HepG2 (cell line): ENCODE results near the gene AADACL4. TPM values are rescaled to one million over a fixed set of nuclear protein-coding genes. Genes with fewer than 3 reads are reported as not detected.
A peak's percentile ranks its signal among the peaks of the same experiment; 100 is the strongest.

Experiments
- ATAC-seq: fragments of 200-7000 bp; cut with Tn5 transposase; 3 replicates; pipeline ENCODE4 v1.9.1; 2020; ENCODE audit warnings: mild to moderate bottlenecking, moderate library complexity
- BruUV-seq: library from RNA; stranded (reverse); fragments of 400-500 nt; replicated peaks from 2 replicates; lab custom pipeline; 2021; lab: Mats Ljungman, UMichigan
- CTCF ChIA-PET: fragments of 300-600 bp; formaldehyde crosslinking; extraction: SDS; loops from one replicate; lab custom pipeline; 2021; ENCODE audit warnings: low total read pairs, inconsistent platforms, low intra/inter-chr PET ratio; lab: Yijun Ruan, JAX
- POLR2A ChIA-PET: fragments of 350-600 bp; sonication (Branson Sonifier 250); formaldehyde crosslinking; loops from one replicate; lab custom pipeline; 2020; ENCODE audit warnings: antibody characterized with exemption, inconsistent platforms; lab: Yijun Ruan, JAX
- DNase-seq: peaks from one replicate; pipeline ENCODE4 v3.0.0-alpha.2; 2015; ENCODE audit warnings: low spot score
- FAIRE-seq: peaks from 3 replicates; lab custom pipeline; 2011; peaks lifted over from hg19 to GRCh38; lab: Jason Lieb, UNC
- H2AFZ ChIP-seq: one replicate; pipeline ENCODE4 v1.6.1; 2011; ENCODE audit warnings: low read length, inconsistent platforms
- H3K27ac ChIP-seq: fragments of 300-600 bp; 3 replicates; pipeline ENCODE4 v1.8.0; 2011; ENCODE audit warnings: mixed run types, mild to moderate bottlenecking, mixed read lengths, low read length, inconsistent platforms; ENCODE audit not compliant: insufficient read depth; ENCODE audit errors: extremely low read length
- H3K27me3 ChIP-seq, 2 experiments: fragments of 200-600 bp in 1 of 2; 2 replicates in 1 of 2; 3 replicates in 1 of 2; pipeline versions ENCODE4 v1.6.0 to v1.8.0; 2011; ENCODE audit warnings: low read length in 2 of 2, mild to moderate bottlenecking in 2 of 2, moderate library complexity in 2 of 2, inconsistent platforms in 1 of 2; ENCODE audit not compliant: insufficient read depth in 2 of 2, control insufficient read depth in 1 of 2
- H3K36me3 ChIP-seq, 2 experiments: fragments of 200-600 bp in 1 of 2; replicated peaks in 1 of 2; 2 replicates in 1 of 2; 3 replicates in 1 of 2; pipeline versions ENCODE4 v1.5.1 to v1.8.0; 2011; ENCODE audit warnings: low read length in 2 of 2, inconsistent platforms in 1 of 2; ENCODE audit not compliant: insufficient read depth in 2 of 2, control insufficient read depth in 1 of 2
- H3K4me1 ChIP-seq: 2 replicates; pipeline ENCODE4 v1.5.1; 2012; ENCODE audit warnings: low read length, inconsistent platforms; ENCODE audit not compliant: insufficient read depth
- H3K4me2 ChIP-seq: 2 replicates; pipeline ENCODE4 v1.6.0; 2011; ENCODE audit warnings: low read depth, low read length, inconsistent platforms
- H3K4me3 ChIP-seq, 3 experiments: fragments of 200-600 bp in 1 of 3; sonication (generic), shearing (Covaris generic) in 1 of 3; replicated peaks in 1 of 3; 2 replicates each; pipeline ENCODE4 v1.5.1; 2011 to 2016; ENCODE audit warnings: low read length in 3 of 3, inconsistent platforms in 2 of 3, low read depth in 2 of 3, mild to moderate bottlenecking in 2 of 3, control low read depth in 1 of 3, mixed read lengths in 1 of 3; ENCODE audit not compliant: insufficient read depth in 1 of 3
- H3K79me2 ChIP-seq: one replicate; pipeline ENCODE4 v1.6.1; 2011; ENCODE audit warnings: low read length, inconsistent platforms; ENCODE audit not compliant: insufficient read depth
- H3K9ac ChIP-seq: 2 replicates; pipeline ENCODE4 v1.6.0; 2011; ENCODE audit warnings: mild to moderate bottlenecking, low read depth, low read length, inconsistent platforms; ENCODE audit not compliant: insufficient read depth
- H3K9me3 ChIP-seq: 2 replicates; pipeline ENCODE4 v1.5.1; 2012; ENCODE audit warnings: mild to moderate bottlenecking, low read length
- H4K20me1 ChIP-seq: 2 replicates; pipeline ENCODE4 v1.6.0; 2011; ENCODE audit warnings: inconsistent platforms, mild to moderate bottlenecking, low read length, moderate library complexity; ENCODE audit not compliant: insufficient read depth
- KLF12 ChIP-seq: sonication (generic); formaldehyde crosslinking; IDR thresholded peaks from 2 replicates; pipeline ENCODE4 v1.4.0; 2020; ENCODE audit warnings: missing genetic modification reagents, borderline replicate concordance
- PAF1 ChIP-seq: IDR thresholded peaks from 2 replicates; pipeline ENCODE4 v1.6.1; 2016; ENCODE audit warnings: missing genetic modification reagents, missing compliant biosample characterization
- PLRG1 ChIP-seq: fragments of 450-650 bp; conservative IDR thresholded peaks from 2 replicates; pipeline ENCODE4 v1.6.1; 2016
- PRMT3 ChIP-seq: sonication (generic); formaldehyde crosslinking; IDR thresholded peaks from 2 replicates; pipeline ENCODE4 v1.8.1; 2022; ENCODE audit warnings: low read depth, mild to moderate bottlenecking, moderate library complexity, missing genetic modification reagents, borderline replicate concordance
- PTBP1 ChIP-seq: fragments of 200-400 bp; formaldehyde crosslinking; IDR thresholded peaks from 2 replicates; pipeline ENCODE4 v1.6.1; 2018; ENCODE audit warnings: low read length, low read depth; ENCODE audit not compliant: poor library complexity, severe bottlenecking
- RBM22 ChIP-seq: fragments of 200-400 bp; formaldehyde crosslinking; optimal IDR thresholded peaks from 2 replicates; pipeline ENCODE3; 2017; ENCODE audit warnings: mild to moderate bottlenecking, low read length, moderate library complexity
- RFX1 ChIP-seq: fragments of 450-650 bp; IDR thresholded peaks from 2 replicates; pipeline ENCODE4 v1.6.1; 2017
- RNF219 ChIP-seq: sonication (generic); formaldehyde crosslinking; IDR thresholded peaks from 2 replicates; pipeline ENCODE4 v1.5.0; 2020; ENCODE audit warnings: mild to moderate bottlenecking, missing genetic modification reagents
- ZMYM3 ChIP-seq: sonication (generic); formaldehyde crosslinking; IDR thresholded peaks from 2 replicates; pipeline ENCODE4 v1.5.1; 2020; ENCODE audit warnings: mild to moderate bottlenecking, missing genetic modification reagents
- ZNF629 ChIP-seq: sonication (generic); formaldehyde crosslinking; conservative IDR thresholded peaks from 2 replicates; pipeline ENCODE4 v1.5.0; 2020; ENCODE audit warnings: missing genetic modification reagents
- ZNF724P ChIP-seq: sonication (generic); formaldehyde crosslinking; IDR thresholded peaks from 2 replicates; pipeline ENCODE4 v1.8.0; 2022; ENCODE audit warnings: missing genetic modification reagents, borderline replicate concordance
- ZNF768 ChIP-seq: sonication (generic); formaldehyde crosslinking; IDR thresholded peaks from 2 replicates; pipeline ENCODE4 v1.4.0; 2020; ENCODE audit warnings: missing genetic modification reagents
- ZNF879 ChIP-seq: sonication (generic); formaldehyde crosslinking; IDR thresholded peaks from 2 replicates; pipeline ENCODE4 v1.8.1; 2023; ENCODE audit warnings: missing genetic modification reagents
- WGBS: methylation state at CpG from one replicate; pipeline ENCODE4 v1.1.6; 2017; ENCODE audit warnings: low lambda C conversion rate; 5-methylcytosine and 5-hydroxymethylcytosine counted together
- in situ Hi-C: cut with HindIII; loops from 2 replicates; pipeline ENCODE4 v1.10.0; 2017; ENCODE audit warnings: low pct_unique_long_range_greater_than_20kb; ENCODE audit not compliant: extremely low pct_ligation_motif_present
- intact Hi-C: fragments of 100-400 bp; cut with micrococcal nuclease; formaldehyde crosslinking; loops from one replicate; pipeline ENCODE4 v1.10.0; 2022; ENCODE audit not compliant: unreplicated experiment
- polyA plus RNA-seq, 8 experiments: library from polyadenylated mRNA; depleted of rRNA in 3 of 8; stranded (reverse) in 7 of 8; unstranded in 1 of 8; fragments of >200 nt; fragmentation: Illumina TruSeq in 4 of 8; extraction: Trizol in 4 of 8; gene quantifications; 2 replicates each; pipeline versions ENCODE4 v1.2.1 to v1.2.3, GENCODE V29; 2011 to 2016; ENCODE audit warnings: low read depth in 4 of 8, missing spikeins in 1 of 8, mixed read lengths in 1 of 8; ENCODE audit not compliant: insufficient read depth in 1 of 8
- total RNA-seq, 5 experiments: library from RNA; depleted of rRNA; stranded (reverse); fragments of >200 nt; fragmentation: Illumina TruSeq; extraction: Trizol; gene quantifications; 2 replicates each; pipeline ENCODE4 v1.2.3, GENCODE V29; 2016; ENCODE audit warnings: low read depth in 1 of 5
- TF ChIP-seq, protein P1 (sequence below): sonication (generic); formaldehyde crosslinking; IDR thresholded peaks from 2 replicates; pipeline ENCODE4 v1.4.0; 2020; ENCODE audit warnings: missing genetic modification reagents

AADACL4 gene
- total and polyA plus RNA-seq, 2 of the 13 experiments (the other 11 are each of a cell fraction or from before 2014, with no cell fraction given) = not detected

DNA sequence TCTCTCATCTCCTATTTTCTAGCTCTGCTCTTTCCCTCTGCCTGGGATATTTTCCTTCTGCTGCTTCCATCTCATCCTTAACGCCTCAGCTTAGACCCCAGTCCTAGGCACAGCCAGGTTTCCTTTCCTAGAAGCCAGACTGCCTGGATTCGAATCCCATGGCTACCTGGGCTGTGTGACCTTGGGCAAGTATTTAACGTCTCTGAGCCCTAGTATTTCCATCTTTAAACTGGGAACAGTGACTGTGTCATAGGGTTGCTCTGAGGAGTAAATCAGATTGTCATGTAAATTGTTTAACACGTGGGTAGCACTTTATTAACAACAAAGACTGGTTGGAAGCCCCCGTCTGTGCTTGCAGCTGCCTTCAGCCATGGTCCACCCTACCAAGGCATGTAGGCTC lies 44.2 kb upstream of the AADACL4 start:
- Histone ChIP-seq H3K27me3 (no peaks in the 10 kb centered on the region), H2AFZ (no peak overlapping the region), H3K4me2 (no peak overlapping the region), H3K79me2 (peaks cover 84% of the 10 kb centered on the region), H3K4me1 (peaks cover 88% of the 10 kb centered on the region), H4K20me1 (peaks cover 88% of the 10 kb centered on the region), H3K9me3 (no peaks in the 10 kb centered on the region), H3K9ac (no peak overlapping the region), H3K36me3 (peaks cover 14 to 63% of the 10 kb centered on the region in 2 experiments), H3K4me3 (no peak overlapping the region), H3K27ac (no peak overlapping the region)
- no peak for DNase-seq
- FAIRE-seq = no peak
- no TSS peak for BruUV-seq
- 94% methylated on average over 5 of the region's 5 CpGs for WGBS
- TF ChIP-seq PRMT3 (CRISPR knock-in tag) (no peak), RBM22 (peak; percentile 60), RFX1 (no peak), RNF219 (CRISPR knock-in tag) (no peak), ZNF629 (no peak), KLF12 (no peak), ZNF724P (CRISPR knock-in tag) (no peak), PAF1 (0 out of 2 replicates have a peak, but pooled peaks have one; percentile 0), PTBP1 (no peak), ZNF879 (CRISPR knock-in tag) (no peak), ZNF768 (CRISPR knock-in tag) (peak; percentile 63; the same call in 1 of the 2 replicates), ZMYM3 (CRISPR knock-in tag) (peak; percentile 14; the same call in 1 of the 2 replicates), PLRG1 (no peak)
- TF ChIP-seq, protein P1, sequence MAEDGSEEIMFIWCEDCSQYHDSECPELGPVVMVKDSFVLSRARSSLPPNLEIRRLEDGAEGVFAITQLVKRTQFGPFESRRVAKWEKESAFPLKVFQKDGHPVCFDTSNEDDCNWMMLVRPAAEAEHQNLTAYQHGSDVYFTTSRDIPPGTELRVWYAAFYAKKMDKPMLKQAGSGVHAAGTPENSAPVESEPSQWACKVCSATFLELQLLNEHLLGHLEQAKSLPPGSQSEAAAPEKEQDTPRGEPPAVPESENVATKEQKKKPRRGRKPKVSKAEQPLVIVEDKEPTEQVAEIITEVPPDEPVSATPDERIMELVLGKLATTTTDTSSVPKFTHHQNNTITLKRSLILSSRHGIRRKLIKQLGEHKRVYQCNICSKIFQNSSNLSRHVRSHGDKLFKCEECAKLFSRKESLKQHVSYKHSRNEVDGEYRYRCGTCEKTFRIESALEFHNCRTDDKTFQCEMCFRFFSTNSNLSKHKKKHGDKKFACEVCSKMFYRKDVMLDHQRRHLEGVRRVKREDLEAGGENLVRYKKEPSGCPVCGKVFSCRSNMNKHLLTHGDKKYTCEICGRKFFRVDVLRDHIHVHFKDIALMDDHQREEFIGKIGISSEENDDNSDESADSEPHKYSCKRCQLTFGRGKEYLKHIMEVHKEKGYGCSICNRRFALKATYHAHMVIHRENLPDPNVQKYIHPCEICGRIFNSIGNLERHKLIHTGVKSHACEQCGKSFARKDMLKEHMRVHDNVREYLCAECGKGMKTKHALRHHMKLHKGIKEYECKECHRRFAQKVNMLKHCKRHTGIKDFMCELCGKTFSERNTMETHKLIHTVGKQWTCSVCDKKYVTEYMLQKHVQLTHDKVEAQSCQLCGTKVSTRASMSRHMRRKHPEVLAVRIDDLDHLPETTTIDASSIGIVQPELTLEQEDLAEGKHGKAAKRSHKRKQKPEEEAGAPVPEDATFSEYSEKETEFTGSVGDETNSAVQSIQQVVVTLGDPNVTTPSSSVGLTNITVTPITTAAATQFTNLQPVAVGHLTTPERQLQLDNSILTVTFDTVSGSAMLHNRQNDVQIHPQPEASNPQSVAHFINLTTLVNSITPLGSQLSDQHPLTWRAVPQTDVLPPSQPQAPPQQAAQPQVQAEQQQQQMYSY (CRISPR knock-in tag) = no peak
- intact Hi-C loops (no loop called here), in situ Hi-C loops (no loop called here)
- no peak for ATAC-seq
- POLR2A ChIA-PET = interaction anchor here (1.5 to 17.4 kb wide), 2 partner anchors 18 to 32 kb away, joined by 4 to 357 read pairs; partner anchors contain the start of gene DHRS3
- CTCF ChIA-PET = interaction anchor here (4.2 kb wide), 1 partner anchor 20 kb away, joined by 56 read pairs; the partner anchor contains the start of gene DHRS3
